NOMO-1 treated with DMSO at 0.1 percent for 48 hours (cell line): ENCODE measurements around the gene AAK1.
"Not testable (repeated sequence)": the region's sequence is repeated elsewhere in the genome, so short reads cannot be mapped to it uniquely, and the experiment has no call there.

Experiments
- DNase-seq: peaks from one replicate; lab custom pipeline; 2025; ENCODE audit not compliant: unreplicated experiment; lab: John Stamatoyannopoulos, UW

The AAK1 gene

GRCh38 chr2:69459936-69460335 lies 183.6 kb downstream of the AAK1 start:
- no peak for DNase-seq

DNA sequence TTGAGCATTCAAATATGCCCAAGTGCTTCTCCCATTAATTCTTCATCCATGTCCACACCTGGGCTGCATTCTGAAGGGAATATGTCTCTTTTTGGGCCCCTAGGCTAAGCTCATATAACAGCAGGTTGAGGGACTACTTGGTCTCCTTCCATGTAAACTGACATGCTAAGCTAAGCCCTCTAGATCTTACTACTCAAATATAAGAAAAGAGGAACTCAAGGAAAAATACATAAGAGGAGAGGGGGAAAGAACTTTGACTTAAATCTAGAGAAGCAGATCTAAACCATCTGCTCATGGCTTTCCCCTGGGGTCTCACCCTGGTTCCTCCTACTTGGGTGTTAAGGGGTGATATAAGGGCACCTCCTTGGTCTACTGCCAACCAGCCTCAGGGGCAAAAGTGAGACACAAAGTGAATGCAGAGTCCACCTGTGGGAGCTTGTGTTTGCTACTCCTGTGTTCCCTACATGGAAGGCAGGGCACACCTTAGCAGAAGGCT lies 186.5 kb downstream of the AAK1 start:
- no peak for DNase-seq

DNA sequence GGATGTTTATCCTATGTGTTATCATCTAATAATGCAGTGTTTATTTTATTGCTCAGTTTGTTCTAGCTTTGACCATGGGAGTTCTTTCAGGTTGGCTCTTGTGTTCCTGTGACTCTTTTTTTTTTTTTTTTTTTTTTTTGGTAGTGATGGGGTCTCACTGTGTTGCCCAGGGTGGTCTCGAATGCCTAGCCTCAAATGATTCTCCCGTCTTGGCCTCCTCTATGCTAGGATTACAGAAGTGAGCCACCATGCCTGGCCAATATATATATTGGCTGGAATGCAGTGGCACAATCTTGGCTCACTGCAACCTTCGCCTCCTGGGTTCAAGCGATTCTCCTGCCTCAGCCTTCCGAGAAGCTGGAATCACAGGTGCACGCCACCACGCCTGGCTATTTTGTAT lies 187.4 kb downstream of the AAK1 start:
- DNase-seq = no peak

- no peak for DNase-seq
These were observed 188.6 kb downstream of the AAK1 start for GRCh38 chr2:69454976-69455375.

- DNase-seq = no peak
These were observed 189.9 kb downstream of the AAK1 start for GRCh38 chr2:69453475-69454129.

DNA sequence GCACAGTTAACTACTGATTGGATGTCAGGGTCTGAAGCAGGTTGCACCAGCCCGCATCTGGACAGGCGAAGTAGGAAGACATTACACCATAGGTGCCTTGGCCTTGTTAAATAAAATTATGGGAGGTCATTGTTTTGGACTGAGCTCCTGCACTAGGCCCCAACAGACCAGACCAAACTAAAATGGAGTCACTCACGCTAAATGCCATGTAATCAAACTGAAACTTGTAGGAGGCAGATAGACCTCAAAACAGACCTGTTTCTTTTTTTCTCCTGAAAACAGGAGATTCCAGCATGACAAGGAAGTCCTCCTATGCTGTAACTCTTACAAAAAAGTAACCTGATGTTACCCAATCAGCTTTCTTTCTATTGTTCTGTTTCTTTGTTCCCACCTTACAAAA lies 190.9 kb downstream of the AAK1 start:
- peak; percentile 14 for DNase-seq

GRCh38 chr2:69450735-69451416 lies 192.7 kb downstream of the AAK1 start:
- no peak for DNase-seq

DNA sequence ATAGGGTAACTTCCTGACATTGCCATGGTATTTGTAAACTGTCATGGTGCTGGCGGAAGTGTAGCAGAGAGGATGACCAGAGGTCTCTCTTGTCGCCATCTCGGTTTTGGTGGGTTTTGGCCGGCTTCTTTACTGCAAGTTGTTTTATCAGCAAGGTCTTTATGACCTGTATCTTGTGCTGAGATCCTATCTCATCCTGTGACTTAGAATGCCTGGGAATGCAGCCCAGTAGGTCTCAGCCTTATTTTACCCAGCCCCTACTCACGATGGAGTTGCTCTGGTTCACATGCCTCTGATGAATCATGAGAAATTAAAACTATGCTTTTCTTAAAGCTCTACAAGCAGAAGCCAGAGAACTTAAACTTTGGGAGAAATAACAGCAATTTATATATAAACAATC lies 193.6 kb downstream of the AAK1 start:
- no peak for DNase-seq

- DNase-seq = not testable (repeated sequence)
These were observed 199.9 kb downstream of the AAK1 start for GRCh38 chr2:69443673-69444072.

DNA sequence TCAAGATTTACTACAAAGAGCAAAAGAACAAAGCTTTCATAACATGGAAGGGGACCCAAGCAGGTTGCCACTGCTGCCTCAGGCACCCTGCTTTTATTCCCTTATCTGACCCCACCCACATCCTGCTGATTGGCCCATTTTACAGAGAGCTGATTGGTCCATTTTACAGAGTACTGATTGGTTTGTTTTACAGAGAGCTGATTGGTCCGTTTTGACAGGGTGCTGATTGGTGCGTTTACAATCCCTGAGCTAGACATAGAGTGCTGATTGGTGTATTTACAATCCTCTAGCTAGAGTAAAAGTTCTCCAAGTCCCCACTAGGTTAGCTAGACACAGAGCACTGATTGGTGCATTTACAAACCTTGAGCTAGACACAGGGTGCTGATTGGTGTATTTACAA lies 204.0 kb downstream of the AAK1 start:
- not testable (repeated sequence) for DNase-seq

- DNase-seq = no peak
These were observed 205.0 kb downstream of the AAK1 start for GRCh38 chr2:69438580-69438979.

- DNase-seq = no peak
These were observed 205.8 kb downstream of the AAK1 start for GRCh38 chr2:69437751-69438154.

GRCh38 chr2:69436938-69437750 lies 206.4 kb downstream of the AAK1 start, which contains the start of gene NFU1:
Gene NFU1 (minus strand): TSS chr2:69437435. CDS start chr2:69437422, 13 bp downstream.
- DNase-seq = peak; percentile 91

- DNase-seq = peak; percentile 53
These were observed 207.0 kb downstream of the AAK1 start for GRCh38 chr2:69436596-69436937.

DNA sequence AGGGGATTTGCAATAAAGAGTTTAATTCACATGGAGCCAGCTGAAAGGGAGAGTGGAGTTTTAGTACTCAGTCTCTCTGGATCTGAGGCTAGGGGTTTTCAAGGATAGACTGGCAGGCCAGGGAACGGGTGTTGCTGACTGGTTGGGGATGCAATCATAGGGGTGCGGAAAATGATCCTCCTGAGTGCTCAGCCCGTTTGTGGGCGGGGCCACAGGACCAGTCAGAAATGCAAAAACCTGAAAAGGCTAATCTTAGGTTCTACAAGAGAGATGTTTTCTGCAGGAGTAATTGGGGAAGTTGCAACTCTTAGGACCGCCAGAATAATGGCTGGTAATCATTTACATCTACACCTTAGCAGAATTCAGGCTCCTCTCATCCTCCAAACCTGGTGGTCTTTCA lies 208.8 kb downstream of the AAK1 start:
- DNase-seq = no peak

- DNase-seq = no peak
These were observed 213.9 kb downstream of the AAK1 start for GRCh38 chr2:69429491-69430183.

DNA sequence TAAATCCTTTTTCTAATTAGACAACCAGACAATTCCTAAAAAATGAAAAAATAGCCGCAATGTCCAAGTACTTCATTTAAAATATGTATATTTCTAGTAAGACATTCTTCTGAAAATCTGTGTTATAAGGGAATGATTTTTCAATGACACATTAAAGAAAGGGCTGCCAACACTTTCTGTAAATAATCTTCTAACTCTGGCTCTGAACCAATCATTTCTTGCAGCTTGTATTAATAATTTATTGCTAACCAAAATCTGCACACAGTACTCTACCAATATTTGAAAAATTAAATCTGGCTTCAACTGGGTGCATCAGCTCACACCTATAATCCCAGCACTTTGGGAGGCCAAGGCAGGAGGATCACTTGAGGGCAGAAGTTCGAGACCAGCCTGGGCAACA lies 214.6 kb downstream of the AAK1 start:
- no peak for DNase-seq

DNA sequence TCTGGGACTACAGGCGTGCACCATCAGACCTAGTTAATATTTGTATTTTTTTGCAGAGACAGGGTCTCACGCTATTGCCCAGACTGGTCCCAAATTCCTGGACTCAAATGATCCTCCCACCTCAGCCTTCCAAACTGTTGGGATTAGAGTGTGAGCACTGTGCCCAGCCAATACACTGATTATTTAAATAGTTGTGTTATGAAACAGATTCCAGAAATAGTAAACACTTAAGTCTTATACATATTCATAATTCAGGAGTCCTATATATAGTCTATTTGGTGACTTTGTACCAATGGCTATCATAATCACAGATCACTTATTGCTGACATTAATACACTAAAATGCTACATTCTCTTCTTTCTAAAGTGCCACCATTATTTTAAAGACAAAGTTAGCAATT lies 219.1 kb downstream of the AAK1 start:
- DNase-seq = no peak

GRCh38 chr2:69422198-69422597 lies 221.3 kb downstream of the AAK1 start:
- no peak for DNase-seq

- not testable (repeated sequence) for DNase-seq
These were observed 224.4 kb downstream of the AAK1 start for GRCh38 chr2:69419111-69419510.

- no peak for DNase-seq
These were observed 227.4 kb downstream of the AAK1 start for GRCh38 chr2:69416147-69416546.
